DND-41 (cell line): ENCODE data around the gene FBXW4.

Experiments used
- ATAC-seq: fragments of 200-7000 bp; cut with Tn5 transposase; 3 replicates; pipeline ENCODE4 v1.9.1; 2021; ENCODE audit warnings: low read depth; ENCODE audit not compliant: insufficient read depth
- DNase-seq: peaks from one replicate; pipeline ENCODE4 v3.0.0-alpha.2; 2020
- H2AFZ ChIP-seq: 2 replicates; pipeline ENCODE4 v1.6.0; 2012; ENCODE audit warnings: low read depth, low read length
- H3K27ac ChIP-seq: 2 replicates; pipeline ENCODE4 v1.5.1; 2012; ENCODE audit warnings: low read length, inconsistent platforms
- H3K27me3 ChIP-seq: fragments of 200-600 bp; sonication (generic); 2 replicates; pipeline ENCODE4 v1.6.0; 2012; ENCODE audit warnings: low read length, mild to moderate bottlenecking, inconsistent platforms; ENCODE audit not compliant: insufficient read depth, poor library complexity
- H3K36me3 ChIP-seq: 2 replicates; pipeline ENCODE4 v1.5.1; 2012; ENCODE audit warnings: low read length, inconsistent platforms; ENCODE audit not compliant: insufficient read depth
- H3K4me1 ChIP-seq: 2 replicates; pipeline ENCODE4 v1.5.1; 2012; ENCODE audit warnings: mild to moderate bottlenecking, low read length; ENCODE audit not compliant: insufficient read depth
- H3K4me2 ChIP-seq: 2 replicates; pipeline ENCODE4 v1.6.0; 2012; ENCODE audit warnings: mild to moderate bottlenecking, moderate library complexity, low read length, inconsistent platforms; ENCODE audit not compliant: insufficient read depth
- H3K4me3 ChIP-seq, 2 experiments: fragments of 200-600 bp in 1 of 2; shearing (Covaris generic) in 1 of 2; 2 replicates each; pipeline ENCODE4 v1.5.1; 2012 to 2016; ENCODE audit warnings: inconsistent platforms in 2 of 2, low read length in 2 of 2, mild to moderate bottlenecking in 2 of 2, low read depth in 1 of 2, moderate library complexity in 1 of 2
- H3K79me2 ChIP-seq: 2 replicates; pipeline ENCODE4 v1.6.0; 2012; ENCODE audit warnings: low read length, inconsistent platforms; ENCODE audit not compliant: insufficient read depth
- H3K9ac ChIP-seq: 2 replicates; pipeline ENCODE4 v1.6.0; 2012; ENCODE audit warnings: low read depth, mild to moderate bottlenecking, inconsistent platforms, low read length, moderate library complexity
- H3K9me3 ChIP-seq: 2 replicates; pipeline ENCODE4 v1.5.1; 2012; ENCODE audit warnings: low read length, moderate library complexity, mild to moderate bottlenecking, inconsistent platforms; ENCODE audit not compliant: insufficient read depth, severe bottlenecking
- H4K20me1 ChIP-seq: 2 replicates; pipeline ENCODE4 v1.6.0; 2012; ENCODE audit warnings: low read length; ENCODE audit not compliant: insufficient read depth
- CTCF ChIP-seq: IDR thresholded peaks from 2 replicates; pipeline ENCODE4 v1.5.1; 2012; ENCODE audit warnings: borderline replicate concordance, low read length, moderate library complexity, mild to moderate bottlenecking; ENCODE audit not compliant: poor library complexity, severe bottlenecking; ENCODE audit errors: extremely low read depth
- EZH2 ChIP-seq: IDR thresholded peaks from 3 replicates; pipeline ENCODE4 v1.6.1; 2012; ENCODE audit warnings: borderline replicate concordance, low read depth, mild to moderate bottlenecking, moderate library complexity, low read length, inconsistent platforms; ENCODE audit not compliant: severe bottlenecking

FBXW4 gene

GRCh38 chr10:101579516-101579870 lies 115.5 kb downstream of the FBXW4 start:
- peaks cover 35% of the 10 kb centered on the region for H3K36me3 ChIP-seq
- H3K9me3 ChIP-seq: no peaks in the 10 kb centered on the region
- no peak for ATAC-seq
- H3K4me3 ChIP-seq: no peak overlapping the region
- no peak overlapping the region for H2AFZ ChIP-seq
- H3K4me1 ChIP-seq: no peaks in the 10 kb centered on the region; the same call in 1 of the 2 replicates
- 0 out of 2 replicates have a peak, but pooled peaks cover 5% of the 10 kb centered on the region for H4K20me1 ChIP-seq
- H3K27ac ChIP-seq: no peak overlapping the region
- no peak overlapping the region for H3K9ac ChIP-seq
- no peak overlapping the region for H3K4me2 ChIP-seq
- H3K79me2 ChIP-seq: no peaks in the 10 kb centered on the region
- no peak for DNase-seq
- TF ChIP-seq CTCF: no peak
- TF ChIP-seq EZH2: no peak
- no peaks in the 10 kb centered on the region for H3K27me3 ChIP-seq

- peaks cover 33% of the 10 kb centered on the region for H3K36me3 ChIP-seq
- no peak overlapping the region for H2AFZ ChIP-seq
- no peak overlapping the region for H3K9ac ChIP-seq
- ATAC-seq: no peak
- H3K9me3 ChIP-seq: no peaks in the 10 kb centered on the region
- no peak overlapping the region for H3K27ac ChIP-seq
- no peaks in the 10 kb centered on the region for H3K79me2 ChIP-seq
- H3K4me3 ChIP-seq: no peak overlapping the region
- DNase-seq: no peak
- no peak overlapping the region for H3K4me2 ChIP-seq
- H4K20me1 ChIP-seq: 0 out of 2 replicates have a peak, but pooled peaks cover 5% of the 10 kb centered on the region
- no peaks in the 10 kb centered on the region; the same call in 1 of the 2 replicates for H3K4me1 ChIP-seq
- TF ChIP-seq EZH2 (no peak), CTCF (no peak)
- no peaks in the 10 kb centered on the region for H3K27me3 ChIP-seq
These were observed 116.0 kb downstream of the FBXW4 start for GRCh38 chr10:101578803-101579515.

- H2AFZ ChIP-seq: no peak overlapping the region
- no peaks in the 10 kb centered on the region; the same call in 1 of the 2 replicates for H3K4me1 ChIP-seq
- no peaks in the 10 kb centered on the region for H3K9me3 ChIP-seq
- H3K4me3 ChIP-seq: no peak overlapping the region
- no peaks in the 10 kb centered on the region for H3K27me3 ChIP-seq
- no peak for ATAC-seq
- H3K27ac ChIP-seq: no peak overlapping the region
- no peak overlapping the region for H3K9ac ChIP-seq
- H4K20me1 ChIP-seq: 0 out of 2 replicates have a peak, but pooled peaks cover 5% of the 10 kb centered on the region
- H3K36me3 ChIP-seq: peaks cover 28% of the 10 kb centered on the region
- no peaks in the 10 kb centered on the region for H3K79me2 ChIP-seq
- no peak for DNase-seq
- TF ChIP-seq CTCF: no peak
- no peak overlapping the region for H3K4me2 ChIP-seq
These were observed 116.8 kb downstream of the FBXW4 start for GRCh38 chr10:101578192-101578591.
